Suprapubic skin (tissue), 4 donors: ENCODE results near the gene STON2.

Experiments
- POLR2A ChIP-seq, 2 donors: fragments of 450-650 bp; IDR thresholded peaks; one replicate each; pipeline ENCODE4 v1.6.1; 2017; ENCODE audit warnings: antibody characterized with exemption in 2 of 2, mild to moderate bottlenecking in 2 of 2, moderate library complexity in 2 of 2
- POLR2AphosphoS5 ChIP-seq, 3 donors: sonication (generic); formaldehyde crosslinking; IDR thresholded peaks; one replicate each; pipeline ENCODE4 v1.6.1; 2017; ENCODE audit warnings: antibody characterized with exemption in 3 of 3
- TF ChIP-seq, protein P1 (sequence below), 2 donors: fragments of 200-600 bp in 1 of 2; fragments of 450-650 bp in 1 of 2; sonication (generic) in 1 of 2; IDR thresholded peaks; one replicate each; pipeline ENCODE4 v1.5.1; 2016 to 2019; ENCODE audit warnings: antibody characterized with exemption in 2 of 2, mild to moderate bottlenecking in 1 of 2, moderate library complexity in 1 of 2

DNA sequence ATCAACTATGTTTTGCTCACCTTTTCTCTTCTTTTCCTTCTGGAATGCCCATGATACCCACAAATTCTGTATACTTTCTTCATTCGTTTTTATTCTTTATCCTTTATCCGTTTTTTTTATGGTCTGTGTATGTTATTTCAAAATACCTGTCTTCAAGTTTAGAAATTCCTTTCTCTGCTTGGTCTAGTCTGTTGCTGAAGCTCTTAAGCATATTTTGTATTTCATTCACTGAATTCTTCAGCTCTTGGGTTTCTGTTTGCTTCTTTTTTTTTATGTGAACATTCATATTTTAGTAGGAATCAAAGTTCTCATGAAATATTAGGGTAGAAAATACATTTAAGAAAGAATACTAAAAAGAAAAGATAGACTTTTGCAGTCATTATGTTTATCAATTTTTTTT lies 156.6 kb downstream of the STON2 start:
- TF ChIP-seq, protein P1, sequence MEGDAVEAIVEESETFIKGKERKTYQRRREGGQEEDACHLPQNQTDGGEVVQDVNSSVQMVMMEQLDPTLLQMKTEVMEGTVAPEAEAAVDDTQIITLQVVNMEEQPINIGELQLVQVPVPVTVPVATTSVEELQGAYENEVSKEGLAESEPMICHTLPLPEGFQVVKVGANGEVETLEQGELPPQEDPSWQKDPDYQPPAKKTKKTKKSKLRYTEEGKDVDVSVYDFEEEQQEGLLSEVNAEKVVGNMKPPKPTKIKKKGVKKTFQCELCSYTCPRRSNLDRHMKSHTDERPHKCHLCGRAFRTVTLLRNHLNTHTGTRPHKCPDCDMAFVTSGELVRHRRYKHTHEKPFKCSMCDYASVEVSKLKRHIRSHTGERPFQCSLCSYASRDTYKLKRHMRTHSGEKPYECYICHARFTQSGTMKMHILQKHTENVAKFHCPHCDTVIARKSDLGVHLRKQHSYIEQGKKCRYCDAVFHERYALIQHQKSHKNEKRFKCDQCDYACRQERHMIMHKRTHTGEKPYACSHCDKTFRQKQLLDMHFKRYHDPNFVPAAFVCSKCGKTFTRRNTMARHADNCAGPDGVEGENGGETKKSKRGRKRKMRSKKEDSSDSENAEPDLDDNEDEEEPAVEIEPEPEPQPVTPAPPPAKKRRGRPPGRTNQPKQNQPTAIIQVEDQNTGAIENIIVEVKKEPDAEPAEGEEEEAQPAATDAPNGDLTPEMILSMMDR (IDR thresholded peaks at IDR 0.05): no peak
- TF ChIP-seq POLR2A (IDR thresholded peaks at IDR 0.05): no peak
- TF ChIP-seq POLR2AphosphoS5 (IDR thresholded peaks at IDR 0.05): no peak
